GM12801 (cell line): ENCODE measurements around the gene CPSF7.

Experiments used
- TF ChIP-seq, protein P1 (sequence below): IDR thresholded peaks from one replicate; pipeline ENCODE4 v1.5.1; 2011; ENCODE audit warnings: control low read depth; ENCODE audit not compliant: insufficient read length; ENCODE audit errors: extremely low read depth

The CPSF7 gene, protein sequence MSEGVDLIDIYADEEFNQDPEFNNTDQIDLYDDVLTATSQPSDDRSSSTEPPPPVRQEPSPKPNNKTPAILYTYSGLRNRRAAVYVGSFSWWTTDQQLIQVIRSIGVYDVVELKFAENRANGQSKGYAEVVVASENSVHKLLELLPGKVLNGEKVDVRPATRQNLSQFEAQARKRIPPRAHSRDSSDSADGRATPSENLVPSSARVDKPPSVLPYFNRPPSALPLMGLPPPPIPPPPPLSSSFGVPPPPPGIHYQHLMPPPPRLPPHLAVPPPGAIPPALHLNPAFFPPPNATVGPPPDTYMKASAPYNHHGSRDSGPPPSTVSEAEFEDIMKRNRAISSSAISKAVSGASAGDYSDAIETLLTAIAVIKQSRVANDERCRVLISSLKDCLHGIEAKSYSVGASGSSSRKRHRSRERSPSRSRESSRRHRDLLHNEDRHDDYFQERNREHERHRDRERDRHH

DNA sequence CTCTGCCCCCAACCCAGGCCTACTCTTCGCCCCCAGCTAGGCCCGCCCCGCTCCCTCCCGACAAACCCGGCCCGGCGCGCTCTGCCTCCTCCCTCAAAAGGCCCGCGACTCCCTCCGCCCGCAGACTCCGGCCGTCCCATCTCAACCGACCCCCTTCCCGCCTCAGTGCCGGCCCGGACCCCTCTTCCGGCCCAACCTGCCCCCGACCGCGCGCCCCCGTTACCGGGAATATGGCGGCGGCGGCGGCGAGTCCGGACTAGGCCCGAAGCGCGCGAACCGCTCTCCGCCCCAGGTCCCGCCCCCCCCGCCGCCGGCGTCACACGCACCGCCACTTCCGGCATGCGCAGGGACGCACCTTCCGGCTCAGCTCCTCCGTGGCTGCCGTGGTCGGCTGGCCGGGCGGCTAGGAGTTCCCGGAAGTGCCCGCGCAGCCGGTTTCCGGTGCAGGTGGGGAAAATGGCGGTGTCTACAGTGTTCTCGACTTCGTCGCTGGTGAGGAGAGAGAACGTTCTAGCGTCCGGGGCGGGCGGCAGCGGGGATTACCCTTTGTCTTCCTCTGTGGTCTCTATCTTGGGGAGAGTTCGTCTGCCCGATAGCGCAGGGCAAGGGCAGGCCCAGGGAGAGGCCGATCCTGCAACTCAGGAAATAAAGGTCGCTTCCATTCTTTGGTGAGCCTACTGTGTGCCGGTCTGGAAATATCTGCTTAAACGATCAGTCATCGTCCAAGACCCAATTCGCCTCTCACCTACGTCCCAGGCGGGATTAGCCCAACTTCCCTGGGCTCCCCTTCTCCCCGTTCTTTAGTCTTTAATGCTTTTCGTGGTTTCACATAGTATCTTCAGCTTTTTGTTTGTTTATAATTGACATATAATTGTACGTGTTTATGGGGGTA is at the start of gene CPSF7, which contains the start of gene SDHAF2:
Gene CPSF7, minus strand, starts transcription at position 285 of the 892 bp plus-strand sequence. CDS start 740 bp downstream, outside the sequence.
Gene SDHAF2, plus strand, starts transcription at position 434 of the 892 bp plus-strand sequence. Its CDS starts 23 bp downstream, at position 457.
- TF ChIP-seq, protein P1, sequence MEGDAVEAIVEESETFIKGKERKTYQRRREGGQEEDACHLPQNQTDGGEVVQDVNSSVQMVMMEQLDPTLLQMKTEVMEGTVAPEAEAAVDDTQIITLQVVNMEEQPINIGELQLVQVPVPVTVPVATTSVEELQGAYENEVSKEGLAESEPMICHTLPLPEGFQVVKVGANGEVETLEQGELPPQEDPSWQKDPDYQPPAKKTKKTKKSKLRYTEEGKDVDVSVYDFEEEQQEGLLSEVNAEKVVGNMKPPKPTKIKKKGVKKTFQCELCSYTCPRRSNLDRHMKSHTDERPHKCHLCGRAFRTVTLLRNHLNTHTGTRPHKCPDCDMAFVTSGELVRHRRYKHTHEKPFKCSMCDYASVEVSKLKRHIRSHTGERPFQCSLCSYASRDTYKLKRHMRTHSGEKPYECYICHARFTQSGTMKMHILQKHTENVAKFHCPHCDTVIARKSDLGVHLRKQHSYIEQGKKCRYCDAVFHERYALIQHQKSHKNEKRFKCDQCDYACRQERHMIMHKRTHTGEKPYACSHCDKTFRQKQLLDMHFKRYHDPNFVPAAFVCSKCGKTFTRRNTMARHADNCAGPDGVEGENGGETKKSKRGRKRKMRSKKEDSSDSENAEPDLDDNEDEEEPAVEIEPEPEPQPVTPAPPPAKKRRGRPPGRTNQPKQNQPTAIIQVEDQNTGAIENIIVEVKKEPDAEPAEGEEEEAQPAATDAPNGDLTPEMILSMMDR = no peak

DNA sequence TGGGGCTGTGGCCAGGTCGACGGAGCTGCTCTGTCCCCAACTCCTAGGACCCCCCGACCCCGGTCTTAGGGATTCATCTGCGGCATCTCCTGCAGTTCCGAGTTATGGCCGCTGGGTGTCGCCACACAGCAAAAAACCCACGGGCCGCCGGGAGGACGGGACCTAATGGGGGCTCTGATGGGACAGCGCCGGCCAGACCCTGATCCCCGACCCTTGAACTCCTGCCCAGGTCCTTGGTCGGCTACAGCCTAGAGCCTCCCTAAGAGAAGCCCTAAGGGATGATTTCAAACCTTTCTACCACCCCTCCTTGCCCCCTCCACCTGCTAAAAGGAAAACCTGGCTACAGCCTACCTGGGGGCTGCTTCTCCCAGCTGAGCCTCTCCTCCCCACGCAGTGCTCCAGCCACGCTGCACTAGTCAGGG is 48.0 kb upstream of the CPSF7 start:
- TF ChIP-seq, protein P1 = no peak

DNA sequence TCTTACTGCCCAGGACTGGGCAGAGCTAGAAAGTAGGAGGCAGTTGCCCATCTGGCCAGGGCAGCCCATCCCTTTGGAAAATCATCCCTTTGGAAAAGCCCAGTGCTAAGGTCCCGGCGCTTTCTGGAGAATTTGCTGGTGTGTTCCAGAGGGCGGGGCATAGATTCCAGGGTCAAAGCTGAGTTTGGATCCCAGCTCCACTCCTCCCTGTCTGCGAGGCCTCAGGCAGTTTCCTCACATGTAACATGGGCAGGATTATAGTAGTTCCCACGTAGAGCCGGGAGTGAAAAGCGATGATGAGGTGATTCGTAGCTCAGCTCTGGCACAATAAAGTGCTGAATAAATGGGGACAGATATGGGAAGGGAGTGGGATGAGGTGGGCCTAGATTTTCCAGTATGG is 47.4 kb upstream of the CPSF7 start:
- TF ChIP-seq, protein P1 = no peak

DNA sequence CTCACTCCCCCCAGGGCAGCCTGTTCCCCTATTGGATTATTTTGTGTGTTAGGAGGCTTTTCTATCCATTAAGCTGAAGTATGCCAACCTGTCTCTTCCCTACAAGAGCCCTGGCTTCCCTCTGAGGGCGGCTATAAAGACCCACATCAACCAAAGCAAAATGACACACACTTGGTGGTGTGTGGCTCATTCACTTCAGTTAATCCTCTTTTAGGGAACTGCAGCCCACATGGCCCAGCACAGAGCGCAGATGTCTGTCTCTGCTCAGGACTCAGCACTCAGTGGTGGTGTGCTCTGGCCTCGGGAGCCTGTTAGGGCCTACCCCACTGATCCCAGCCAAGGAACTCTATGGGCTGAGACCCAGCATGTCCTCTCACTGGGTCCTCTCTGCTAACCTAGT is 46.6 kb upstream of the CPSF7 start:
- TF ChIP-seq, protein P1 = no peak

DNA sequence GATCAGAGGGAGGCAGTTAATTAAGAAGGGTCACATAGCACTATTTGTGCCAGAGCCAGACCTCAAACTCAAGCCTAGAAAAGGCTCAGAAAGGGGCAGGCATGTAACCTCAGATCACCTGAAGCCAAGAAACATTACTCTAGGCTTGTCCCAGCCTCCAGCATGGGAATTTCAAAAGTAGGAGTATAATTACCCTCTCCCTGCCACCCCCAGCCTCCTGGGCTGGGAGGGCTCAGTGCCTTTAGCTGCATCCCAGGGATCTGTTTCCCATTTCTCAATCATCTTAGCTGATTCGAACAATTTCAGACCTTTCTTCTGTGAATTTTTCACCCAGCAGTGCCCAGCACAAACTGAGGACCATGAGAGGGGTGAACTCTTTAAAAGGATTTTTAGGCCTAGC is 45.7 kb upstream of the CPSF7 start:
- TF ChIP-seq, protein P1 = no peak

DNA sequence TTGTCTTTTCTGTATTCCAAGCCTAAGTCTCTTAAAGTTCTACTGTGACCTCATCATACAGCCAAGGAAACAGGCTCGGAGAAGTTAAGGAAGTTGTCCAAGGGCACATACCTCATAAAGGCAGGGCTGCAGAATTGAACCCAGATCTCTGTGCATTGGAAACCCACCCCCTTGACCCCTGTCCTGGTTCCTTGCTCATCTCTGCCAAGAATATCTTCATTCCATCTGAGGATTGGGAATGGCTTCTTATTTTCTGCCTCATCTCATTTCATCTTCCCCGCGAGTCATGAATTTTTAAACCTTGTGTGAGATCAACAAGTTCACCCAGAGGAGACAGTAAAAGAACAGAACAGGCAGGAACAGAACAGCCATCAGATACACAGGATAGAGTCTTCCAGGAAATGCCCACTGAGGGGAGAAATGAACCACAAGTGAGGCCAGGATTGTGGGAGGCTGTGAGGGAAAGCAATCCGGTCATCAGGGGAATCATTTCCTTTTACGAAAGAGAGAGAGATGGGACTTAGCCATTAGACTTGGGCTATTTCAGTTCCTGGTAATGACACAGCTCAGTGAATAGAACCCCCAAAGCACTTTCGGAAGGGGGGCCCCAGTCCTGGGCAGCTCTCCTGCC is 44.4 kb upstream of the CPSF7 start:
- TF ChIP-seq, protein P1 = no peak
